ENCODE measurements around the gene NTSR1.

DNA sequence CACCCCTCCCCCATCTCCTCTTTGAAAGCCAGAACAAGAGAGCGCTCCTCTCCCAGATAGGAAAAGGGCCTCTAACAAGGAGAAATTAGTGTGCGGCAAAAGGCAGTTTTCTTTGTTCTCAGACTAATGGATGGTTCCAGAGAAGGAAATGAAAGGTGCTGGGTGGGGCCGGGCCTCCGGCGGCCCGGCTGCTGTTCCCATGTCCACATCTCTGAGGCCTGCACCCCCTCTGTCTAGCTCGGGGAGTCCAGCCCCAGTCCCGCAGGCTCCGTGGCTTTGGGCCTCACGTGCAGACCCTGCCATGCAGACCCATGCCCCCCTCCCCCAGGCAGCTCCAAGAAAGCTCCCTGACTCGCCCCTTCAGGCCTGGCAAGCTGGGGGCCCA lies 51.8 kb downstream of the NTSR1 start:
- TF ChIP-seq, protein P1, sequence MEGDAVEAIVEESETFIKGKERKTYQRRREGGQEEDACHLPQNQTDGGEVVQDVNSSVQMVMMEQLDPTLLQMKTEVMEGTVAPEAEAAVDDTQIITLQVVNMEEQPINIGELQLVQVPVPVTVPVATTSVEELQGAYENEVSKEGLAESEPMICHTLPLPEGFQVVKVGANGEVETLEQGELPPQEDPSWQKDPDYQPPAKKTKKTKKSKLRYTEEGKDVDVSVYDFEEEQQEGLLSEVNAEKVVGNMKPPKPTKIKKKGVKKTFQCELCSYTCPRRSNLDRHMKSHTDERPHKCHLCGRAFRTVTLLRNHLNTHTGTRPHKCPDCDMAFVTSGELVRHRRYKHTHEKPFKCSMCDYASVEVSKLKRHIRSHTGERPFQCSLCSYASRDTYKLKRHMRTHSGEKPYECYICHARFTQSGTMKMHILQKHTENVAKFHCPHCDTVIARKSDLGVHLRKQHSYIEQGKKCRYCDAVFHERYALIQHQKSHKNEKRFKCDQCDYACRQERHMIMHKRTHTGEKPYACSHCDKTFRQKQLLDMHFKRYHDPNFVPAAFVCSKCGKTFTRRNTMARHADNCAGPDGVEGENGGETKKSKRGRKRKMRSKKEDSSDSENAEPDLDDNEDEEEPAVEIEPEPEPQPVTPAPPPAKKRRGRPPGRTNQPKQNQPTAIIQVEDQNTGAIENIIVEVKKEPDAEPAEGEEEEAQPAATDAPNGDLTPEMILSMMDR (IDR thresholded peaks at IDR 0.05; ENCODE audit: low read depth, low read length, poor library complexity, severe bottlenecking): no peak
- TF ChIP-seq EZH2phosphoT487 (IDR thresholded peaks at IDR 0.05; ENCODE audit: borderline replicate concordance, low read length): no peak

All from DOHH2 (cell line).